Suprapubic skin (tissue), 4 donors: ENCODE results near the gene TCEAL4.

Experiments
- CTCF ChIP-seq, 2 donors: fragments of 200-600 bp in 1 of 2; fragments of 450-650 bp in 1 of 2; sonication (generic) in 1 of 2; IDR thresholded peaks; one replicate each; pipeline ENCODE4 v1.5.1; 2016 to 2019; ENCODE audit warnings: antibody characterized with exemption in 2 of 2, mild to moderate bottlenecking in 1 of 2, moderate library complexity in 1 of 2
- EP300 ChIP-seq: sonication (generic); formaldehyde crosslinking; IDR thresholded peaks from one replicate; pipeline ENCODE4 v1.6.1; 2017; ENCODE audit warnings: antibody characterized with exemption
- POLR2AphosphoS5 ChIP-seq, 3 donors: sonication (generic); formaldehyde crosslinking; IDR thresholded peaks; one replicate each; pipeline ENCODE4 v1.6.1; 2017; ENCODE audit warnings: antibody characterized with exemption in 3 of 3

- TF ChIP-seq CTCF (IDR thresholded peaks at IDR 0.05): no peak
- no peak for TF ChIP-seq EP300
- no peak for TF ChIP-seq POLR2AphosphoS5 (IDR thresholded peaks at IDR 0.05)
Observed at GRCh38 chrX:103573202-103573601, 12.1 kb upstream of the TCEAL4 start.
